HS-5 (cell line): ENCODE measurements around the gene TMEM131L.

Experiments used
- DNase-seq: peaks from one replicate; pipeline ENCODE4 v3.0.0-alpha.2; 2012; ENCODE audit warnings: low read depth

TMEM131L gene

DNA sequence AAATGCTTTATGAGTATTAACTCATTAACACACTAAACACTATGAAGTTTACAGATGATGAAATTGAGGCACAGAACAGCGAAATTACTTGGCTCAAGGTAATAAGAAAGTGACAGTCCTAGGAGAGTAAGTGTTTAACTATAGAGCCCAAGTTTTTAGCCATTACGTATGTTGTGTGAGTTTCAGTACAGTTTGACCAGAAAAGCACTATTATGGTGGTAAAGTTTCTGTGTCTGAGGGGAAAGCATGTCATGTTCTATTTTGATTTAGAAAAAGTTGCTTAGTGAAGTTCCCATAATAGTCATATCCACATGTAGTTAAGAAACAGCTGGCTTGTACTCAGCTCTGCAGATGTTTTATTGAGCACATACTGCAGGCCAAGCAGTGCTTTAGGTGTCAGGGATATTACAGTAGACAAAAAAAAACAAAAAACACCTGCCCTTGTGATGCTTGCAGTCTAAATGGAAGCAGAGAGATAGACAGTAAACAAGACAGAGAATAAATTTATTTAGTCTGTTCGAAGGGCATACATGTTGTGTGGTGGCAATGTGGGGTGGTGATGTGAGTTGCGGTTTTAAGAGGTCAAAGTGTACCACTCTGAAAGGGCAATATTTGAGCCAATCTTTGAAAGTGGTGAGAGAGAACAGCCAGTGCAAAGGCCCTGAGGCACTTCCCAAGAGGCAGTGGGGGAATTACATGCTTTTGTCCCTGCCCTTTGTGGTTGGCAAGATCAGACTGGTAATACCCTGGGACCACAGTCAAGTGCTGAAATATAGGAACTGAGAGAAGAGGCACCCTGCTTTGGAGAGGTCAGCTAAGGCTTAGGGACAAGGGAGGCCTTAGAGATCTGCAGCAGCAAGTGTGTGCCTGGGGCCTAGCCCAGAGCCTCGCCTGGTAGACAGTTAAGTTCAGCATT is 6.2 kb downstream of the TMEM131L start:
- DNase-seq: no peak

DNA sequence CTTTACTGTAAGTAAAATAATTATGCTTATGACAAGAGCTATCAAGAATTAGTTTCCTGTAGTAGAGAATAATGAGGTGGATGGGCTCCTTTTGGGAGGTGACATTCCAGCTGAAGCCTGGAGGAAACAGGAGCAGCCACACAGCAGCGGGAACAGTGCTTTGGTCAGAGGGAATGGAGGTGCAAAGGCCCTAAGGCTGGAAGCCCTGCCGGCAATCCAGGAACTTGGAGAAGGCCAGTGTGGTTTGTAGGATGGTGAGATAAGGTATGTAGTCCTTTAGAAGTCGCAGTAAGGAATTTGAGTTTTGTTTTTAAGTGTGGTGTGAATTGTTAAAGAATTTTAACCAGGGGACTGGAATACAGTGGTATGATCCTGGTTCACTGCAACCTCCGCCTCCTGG is 8.1 kb downstream of the TMEM131L start:
- no peak for DNase-seq

DNA sequence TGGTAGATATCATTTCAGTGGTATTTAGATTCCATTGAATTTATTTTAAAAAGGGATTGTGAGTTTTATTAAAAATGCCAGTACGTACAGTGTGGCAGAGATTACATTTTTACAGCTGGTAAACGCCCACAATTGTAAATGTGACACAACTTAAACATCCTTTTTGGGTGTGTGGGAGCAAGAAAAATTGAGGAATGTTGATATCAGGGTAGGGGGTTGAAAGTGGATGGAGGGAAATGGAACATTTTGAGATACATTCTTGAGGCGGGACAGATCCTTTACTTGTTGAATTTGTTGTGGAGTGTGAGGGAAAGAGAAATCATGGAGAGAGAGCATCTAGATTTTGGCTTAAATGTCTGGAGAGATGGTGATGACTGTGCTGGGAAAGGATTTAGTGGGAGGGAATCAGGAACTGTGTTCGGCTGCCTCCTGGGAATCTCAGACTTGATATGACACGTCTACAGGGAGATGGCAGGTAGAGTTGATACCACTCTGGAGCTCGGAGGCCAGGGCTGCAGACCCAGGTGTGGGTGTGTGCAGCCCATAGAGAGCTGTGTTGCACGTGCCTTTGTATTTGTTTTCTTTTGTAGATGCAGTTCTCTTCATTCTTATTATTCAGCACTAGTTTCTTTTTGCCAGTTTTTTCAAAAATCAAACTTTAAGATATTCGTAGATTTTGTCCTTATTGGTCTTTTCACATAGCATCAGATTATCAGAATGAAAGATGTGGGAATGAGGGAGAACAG is 10.8 kb downstream of the TMEM131L start:
- DNase-seq: no peak

DNA sequence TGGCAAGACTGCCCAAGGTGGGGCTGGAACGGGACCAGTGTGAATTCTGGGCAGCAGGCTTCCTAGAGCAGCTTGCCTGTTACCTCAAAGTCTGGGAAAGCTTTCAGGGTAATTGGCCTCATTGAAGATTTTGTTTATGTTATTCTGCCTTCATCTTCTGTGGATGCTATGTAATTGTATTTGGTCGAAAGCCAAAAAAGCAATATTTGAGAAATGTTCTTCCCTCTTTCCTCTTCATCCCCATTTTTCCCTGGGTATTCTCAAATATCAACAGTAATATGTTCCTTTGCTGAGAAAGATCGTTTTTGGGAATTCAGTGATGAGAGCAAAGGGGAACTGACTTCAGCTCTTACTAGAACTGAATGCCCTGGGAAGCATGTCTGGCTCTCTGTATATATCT is 12.9 kb downstream of the TMEM131L start:
- DNase-seq: no peak

DNA sequence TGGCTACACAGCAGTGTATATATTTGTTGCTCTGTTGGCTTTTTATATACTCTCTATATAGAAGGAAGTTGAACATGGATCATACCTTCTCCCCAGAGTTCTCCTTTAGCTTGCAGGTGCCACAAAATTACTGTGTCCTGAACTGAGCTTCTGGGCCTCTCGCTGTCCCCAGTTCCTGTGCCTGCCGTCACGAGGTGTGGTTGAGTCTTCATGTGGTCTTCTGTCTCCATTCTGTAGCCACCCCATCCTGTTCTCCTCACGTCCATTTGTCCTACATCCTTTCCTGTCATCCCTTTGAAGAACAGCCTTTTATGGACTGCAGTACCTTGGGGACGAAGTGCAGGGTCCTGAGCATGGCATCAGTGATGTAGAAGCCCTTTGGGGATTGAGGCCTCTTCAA is 14.5 kb downstream of the TMEM131L start:
- no peak for DNase-seq

DNA sequence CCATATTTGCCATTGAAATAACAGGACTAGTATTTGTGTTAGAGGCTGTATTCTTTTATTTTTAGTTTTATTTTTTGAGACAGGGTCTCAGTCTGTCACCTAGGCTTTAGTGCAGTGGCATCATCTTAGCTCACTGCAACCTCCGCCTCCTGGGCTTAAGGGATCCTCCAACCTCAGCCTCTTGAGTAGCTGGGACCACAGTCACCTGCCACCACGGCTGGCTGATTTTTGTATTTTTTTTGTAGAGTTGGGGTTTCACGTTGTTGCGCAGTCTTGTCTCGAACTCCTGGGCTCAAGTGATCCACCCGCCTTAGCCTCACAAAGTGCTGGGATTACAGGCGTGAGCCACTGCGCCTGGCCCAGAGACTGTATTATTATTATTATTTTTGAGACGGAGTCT is 15.3 kb downstream of the TMEM131L start:
- DNase-seq: no peak

DNA sequence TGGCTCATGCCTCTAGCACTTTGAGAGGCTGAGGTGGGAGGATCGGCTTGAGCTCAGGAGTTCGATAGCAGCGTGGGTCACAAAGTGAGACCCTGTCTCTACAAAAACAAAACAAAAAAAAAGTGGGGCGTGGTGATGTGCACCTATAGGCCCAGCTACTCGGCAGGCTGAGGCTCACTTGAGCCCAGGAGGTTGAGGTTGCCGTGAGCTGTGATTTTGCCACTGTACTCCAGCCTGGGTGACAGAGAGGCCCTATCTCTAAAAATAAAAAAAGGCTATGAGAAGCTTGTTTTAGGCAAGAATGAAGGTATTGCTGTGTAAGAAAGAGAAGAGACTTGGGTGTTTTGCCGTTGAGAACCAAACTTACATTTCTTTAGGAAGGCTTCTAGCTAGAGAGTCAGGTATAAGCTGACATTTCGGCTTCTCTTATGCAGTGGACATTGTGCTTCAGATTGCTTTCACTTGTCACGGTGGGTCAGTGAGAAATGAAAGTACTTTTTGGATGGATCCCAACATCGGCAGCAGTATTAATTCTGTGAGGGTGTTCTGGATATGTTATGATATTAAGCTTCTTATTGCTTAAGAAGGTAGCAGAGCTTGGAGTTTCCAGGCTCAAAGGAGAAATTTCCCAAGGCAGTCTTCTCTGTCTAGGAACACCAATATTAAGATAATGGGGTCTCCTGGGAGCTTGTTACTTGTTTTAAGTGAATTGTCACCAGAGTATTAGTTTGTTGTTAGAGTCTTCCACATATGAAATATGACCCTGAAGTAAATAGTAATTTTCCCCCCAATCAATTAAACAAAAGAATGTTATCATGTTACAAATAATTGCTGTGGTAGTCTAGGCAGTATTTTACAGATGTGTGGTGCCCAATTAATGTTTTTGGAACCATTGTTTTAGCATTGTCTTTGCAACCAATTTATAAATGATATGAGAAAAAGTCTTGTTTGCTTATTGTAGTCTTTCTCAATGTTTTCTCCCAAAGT is 17.6 kb downstream of the TMEM131L start:
- no peak for DNase-seq

DNA sequence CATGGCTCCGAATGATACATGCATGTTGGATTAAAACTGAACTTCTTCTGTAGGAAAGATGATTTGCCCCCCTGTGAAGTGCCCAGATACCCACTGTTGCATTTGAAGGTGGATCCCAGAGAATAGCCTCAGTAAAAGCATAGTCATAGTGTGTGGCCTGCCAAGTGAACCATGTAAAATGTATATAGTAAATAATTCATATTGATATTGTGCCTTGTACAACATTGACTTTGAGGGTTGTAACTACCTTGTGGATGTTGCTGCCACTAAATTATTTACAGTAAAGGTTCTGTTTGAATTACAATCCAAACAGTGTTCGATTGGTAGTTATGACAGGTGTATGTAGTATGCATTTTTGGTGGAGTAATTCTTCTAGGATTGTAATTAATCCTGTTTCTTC is 19.2 kb downstream of the TMEM131L start:
- no peak for DNase-seq

DNA sequence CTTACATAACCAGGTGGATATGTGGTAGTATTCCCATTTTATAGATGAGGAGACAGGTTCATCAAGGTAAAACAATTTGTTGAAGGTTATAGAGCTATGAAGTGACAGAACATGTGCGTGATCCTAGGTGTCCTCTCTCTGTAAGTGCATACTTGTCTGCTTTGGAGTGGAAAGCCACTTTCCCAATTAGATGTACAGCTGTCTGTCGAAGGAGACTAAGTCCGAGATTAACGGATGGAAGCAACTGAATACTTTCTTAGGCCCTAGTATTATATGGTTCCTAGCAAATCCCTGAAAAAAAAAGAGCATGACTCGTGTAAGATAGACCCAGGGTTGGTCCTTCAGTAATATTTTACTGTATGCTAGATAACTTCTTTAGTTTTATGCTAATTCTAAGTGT is 19.7 kb downstream of the TMEM131L start:
- DNase-seq: no peak

DNA sequence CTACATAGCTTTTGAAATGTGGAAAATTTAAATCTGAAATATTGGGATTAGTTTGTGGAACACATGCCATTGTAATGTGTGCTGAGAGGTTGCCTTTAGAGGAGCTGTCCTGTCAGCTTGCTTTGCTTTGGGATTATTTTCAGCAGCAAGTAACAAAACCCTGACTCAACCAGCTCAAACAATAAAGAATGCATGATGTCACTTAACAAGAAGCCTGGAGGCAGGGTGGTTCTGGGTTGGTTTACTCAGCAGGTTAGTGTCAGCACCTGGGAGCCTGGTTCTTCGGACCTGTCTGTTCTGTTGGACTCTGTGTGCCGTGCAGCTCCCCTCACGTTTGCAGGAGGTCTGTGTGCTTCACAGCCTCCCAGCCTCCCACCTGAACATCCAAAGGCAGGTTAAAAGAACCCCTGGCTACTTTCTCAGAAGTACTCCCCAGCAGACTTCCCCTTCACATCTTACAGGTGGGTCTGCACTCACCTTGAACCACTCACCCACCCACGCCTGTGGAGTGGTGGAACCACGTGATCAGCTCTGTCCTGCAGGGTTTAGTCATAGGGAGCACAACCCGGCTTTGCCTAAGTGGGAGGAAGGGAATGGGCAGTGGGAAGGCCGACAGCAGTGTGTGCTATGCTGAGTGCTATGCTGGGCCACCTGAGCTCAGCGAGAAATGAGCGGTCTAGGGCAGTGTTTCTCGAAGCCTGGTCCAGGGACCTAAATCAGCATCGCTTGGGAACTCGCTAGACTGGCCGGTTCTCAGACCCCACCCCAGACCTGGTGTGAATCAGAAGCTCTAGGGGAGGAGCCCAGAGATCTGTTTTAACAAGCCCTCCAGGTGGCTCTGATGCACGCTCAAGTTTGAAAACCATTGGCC is 20.4 kb downstream of the TMEM131L start:
- no peak for DNase-seq

DNA sequence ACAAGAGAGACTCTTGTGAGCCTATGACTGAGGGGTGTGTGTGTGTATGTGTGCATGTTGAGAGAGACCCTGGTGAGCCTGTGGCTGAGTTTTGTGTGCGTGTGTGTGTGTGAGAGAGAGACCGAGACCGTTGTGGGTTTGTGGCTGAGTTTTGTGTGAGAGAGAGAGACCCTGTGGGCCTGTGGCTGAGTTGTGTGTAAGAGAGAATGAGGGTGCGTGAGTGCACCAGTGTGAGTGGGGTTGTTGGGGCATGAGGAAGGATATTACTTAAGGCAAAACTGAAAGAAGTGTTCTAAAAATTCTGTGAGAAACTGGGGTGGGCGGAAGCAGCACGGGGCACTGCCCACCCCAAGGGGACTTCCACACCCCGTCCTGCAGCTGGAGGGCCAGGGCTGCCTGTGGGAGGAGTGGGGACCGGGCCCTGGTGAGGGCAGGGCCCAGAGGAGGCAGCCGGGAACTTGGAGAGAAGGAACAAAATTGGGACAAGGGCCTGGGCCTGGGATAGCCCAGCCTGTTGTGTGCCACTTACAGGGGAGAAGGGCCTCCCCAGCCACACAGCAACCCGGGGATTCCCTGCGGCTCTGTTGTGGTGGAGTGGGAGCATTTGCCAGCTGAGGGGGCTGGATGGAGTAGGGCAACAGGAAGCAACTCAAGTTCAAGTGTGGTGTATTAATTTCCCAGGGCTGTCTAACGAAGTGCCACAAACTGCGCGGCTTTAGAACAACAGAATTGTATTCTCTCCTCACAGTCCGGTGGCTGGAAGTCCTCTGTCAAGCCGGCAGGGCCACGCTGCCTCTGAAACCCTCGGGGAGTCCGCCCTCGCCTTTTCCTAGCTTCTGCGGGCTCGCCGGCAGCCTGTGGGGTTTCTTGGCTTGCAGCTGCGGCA is 22.1 kb downstream of the TMEM131L start:
- DNase-seq: no peak

DNA sequence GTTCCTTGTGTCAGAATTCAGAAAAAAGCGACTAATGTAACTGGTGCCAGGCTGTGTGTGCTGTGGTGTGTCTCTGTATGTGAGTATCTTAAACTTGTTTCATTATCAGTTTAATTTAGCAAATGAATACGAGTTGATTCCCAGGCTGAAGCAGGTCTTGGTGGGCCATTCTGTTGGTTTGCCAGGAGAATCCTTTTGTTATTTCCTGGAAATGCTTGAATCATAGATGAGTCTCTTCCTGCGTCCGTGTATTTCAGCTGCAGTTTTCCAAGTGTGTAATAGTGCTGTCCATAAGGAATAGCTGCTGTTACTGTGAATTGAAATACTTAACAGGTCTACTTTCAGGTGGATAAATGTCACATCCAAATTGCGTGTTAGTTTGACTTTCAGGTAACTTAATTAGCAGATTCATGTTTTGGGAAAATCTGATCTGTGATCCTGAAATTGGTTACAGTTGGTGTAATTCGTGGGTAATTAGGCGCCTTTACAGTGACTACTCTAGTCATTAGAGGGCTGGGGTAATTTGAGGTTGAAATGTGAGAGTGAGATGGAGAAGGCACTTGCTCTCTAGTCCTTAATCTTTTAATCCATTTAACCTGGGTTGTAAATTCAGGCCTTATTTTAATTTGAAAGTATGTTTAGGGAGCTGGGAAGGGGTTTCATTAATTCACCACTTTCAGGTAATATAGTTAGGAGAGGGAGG is 23.8 kb downstream of the TMEM131L start:
- no peak for DNase-seq

DNA sequence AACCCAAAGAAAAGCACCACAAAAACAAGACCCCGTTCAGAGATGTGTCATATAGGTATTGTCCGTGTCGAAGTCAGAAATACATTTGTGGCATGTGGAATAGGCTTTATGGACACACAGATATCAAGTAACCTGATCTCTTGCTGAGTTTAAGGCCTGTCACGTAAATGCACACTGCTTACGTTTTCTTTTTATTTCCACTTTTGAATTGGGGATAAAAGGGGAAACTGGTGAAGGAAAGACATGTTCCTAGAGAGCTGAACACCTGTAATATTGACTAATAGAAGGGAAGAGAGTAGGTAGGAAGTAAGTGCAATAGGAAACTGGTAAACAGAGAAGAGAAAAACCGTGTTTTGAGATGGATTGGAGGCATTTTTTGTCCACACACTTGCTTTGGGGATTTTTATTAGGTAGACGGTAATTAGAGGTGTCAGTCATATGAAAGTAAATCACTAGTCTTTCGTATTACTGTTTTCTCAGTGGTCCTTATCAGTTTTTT is 24.9 kb downstream of the TMEM131L start:
- DNase-seq: no peak

DNA sequence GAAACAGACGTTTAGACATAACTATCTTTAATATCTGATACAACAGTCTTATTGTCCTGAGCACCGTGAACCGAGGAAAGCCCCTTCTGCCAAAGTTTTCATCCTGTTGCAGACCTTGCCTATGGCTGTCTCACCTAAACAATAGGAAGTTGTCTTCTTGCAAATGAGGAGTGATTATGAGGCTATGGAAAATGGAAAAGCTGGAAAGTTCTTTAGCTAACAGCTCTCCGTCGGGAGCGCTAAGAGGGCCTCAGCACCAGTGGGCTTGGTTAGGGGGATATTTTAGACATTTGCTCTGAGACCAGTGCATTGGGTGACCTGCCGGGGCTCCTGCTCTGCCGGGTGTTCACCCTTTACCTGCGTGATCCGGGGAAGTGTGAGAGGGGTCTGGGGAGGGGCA is 28.4 kb downstream of the TMEM131L start:
- no peak for DNase-seq

DNA sequence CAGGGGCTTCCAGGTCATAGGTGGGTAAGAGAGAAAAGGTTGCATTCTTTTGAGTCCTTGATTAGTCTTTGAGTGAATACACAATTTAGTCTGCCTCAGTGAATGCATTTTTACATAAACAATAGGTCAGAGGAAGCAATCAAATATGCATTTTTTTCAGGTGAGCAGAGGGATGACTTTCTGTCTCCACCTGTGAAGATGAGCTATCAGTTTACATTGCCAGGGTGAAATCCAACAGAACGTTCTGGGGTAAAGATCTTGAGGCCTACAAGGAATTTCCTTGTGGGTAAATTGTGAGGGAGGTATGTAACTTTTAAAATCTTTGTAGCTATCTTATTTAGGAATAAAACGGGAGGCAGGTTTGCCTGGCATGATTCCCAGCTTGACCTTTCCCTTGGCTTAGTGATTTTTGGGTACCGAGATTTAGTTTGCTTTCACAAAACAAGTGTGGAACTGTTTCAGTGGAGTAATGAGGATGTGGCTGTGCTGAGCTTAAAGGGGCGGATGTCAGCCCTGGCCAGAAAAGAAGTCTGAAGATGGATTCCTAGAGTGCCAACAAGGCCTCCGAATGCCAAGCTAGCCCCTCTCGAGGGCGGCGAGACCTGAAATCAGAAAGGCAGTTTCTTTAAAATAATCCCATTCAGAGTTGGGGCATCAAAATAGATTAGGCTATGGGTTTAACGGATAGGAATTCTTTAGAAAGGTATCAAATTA is 29.5 kb downstream of the TMEM131L start:
- DNase-seq: no peak

DNA sequence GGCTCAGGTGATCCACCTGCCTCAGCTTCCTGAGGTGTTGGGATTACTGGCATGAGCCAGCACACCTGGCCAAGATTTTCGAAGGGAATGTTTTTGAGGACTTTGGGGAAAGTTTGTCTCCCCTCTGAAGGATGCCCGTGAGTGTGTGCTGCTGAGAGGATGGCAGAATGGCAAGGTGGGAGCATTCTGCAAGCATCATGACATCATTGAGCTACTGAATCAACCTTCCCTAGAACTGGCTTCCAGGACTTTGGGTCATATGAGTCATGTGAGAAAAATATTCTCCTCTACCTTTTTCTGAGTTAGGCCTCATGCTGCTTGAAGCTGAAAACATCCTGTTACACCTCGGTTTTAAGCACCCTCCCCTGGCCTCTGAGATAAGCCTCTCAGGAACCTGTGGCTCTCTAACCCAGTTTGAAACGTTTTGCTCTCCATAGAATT is 31.0 kb downstream of the TMEM131L start:
- DNase-seq: no peak

DNA sequence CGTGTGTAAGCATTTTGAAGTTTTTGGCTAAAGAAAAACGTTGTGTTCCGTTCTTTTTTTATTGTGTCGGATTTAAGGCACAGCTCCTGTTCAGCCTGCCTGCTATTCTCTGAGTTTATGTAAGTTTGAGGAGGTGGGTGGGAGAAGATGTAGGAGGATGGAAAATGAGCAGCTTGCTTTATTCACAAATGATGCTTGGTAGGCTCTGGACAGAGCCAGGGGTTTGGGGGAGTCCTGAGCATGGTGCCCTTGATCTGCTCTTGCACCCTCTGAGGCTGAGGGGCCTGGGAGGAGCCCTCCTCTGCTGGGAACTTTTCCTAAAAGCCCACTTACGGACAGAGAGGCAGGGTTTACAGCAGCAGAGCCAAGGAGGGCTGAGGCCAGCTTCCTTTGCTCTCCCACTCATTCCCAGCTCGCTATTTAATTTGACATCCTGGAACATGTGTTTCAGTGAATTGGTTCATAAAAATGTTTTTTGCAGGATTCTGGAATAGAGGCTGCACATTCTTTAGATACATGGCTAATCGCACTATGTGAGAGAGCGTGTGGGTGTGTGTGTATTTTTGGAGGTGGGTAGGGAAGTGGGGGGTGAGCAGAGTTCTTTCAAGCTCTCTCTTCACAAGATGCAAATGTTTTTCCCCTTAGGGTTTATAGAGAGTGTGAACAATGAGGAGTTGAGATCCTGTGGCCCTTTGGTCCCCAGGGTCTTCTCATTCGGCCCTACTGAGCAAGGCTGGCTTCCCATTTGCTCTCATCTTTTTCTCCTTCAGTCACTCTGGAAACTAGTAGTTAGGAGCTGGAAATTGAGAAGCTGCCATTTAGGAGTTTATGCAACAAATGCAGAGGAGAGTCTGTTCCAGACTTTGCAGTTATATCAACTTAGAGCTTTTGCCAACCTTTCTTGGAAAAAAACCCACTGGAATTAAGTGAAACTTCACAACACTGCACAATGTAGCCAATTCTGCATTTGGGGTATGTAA is 32.1 kb downstream of the TMEM131L start:
- DNase-seq: no peak
